Heart right ventricle (tissue), 16 donors: ENCODE measurements around the gene PPP1R3C. TPM values are rescaled to one million over a fixed set of nuclear protein-coding genes. Genes with fewer than 3 reads are reported as not detected.

Experiments used
- ATAC-seq, 8 donors: fragments of 200-7000 bp; cut with Tn5 transposase; one replicate each; pipeline ENCODE4 v1.9.1; 2020; ENCODE audit warnings: mild to moderate bottlenecking in 8 of 8, moderate library complexity in 8 of 8, moderate number of reproducible peaks in 1 of 8
- DNase-seq, 2 donors: peaks; one replicate each; pipeline ENCODE4 v3.0.0-alpha.2; 2020
- H3K27ac ChIP-seq, 10 donors: fragments of 200-600 bp; sonication (generic) in 2 of 10; one replicate each; pipeline versions ENCODE4 v1.5.0 to v1.8.0; 2020 to 2022; ENCODE audit warnings: mild to moderate bottlenecking in 3 of 10
- H3K27me3 ChIP-seq, 7 donors: fragments of 200-600 bp; one replicate each; pipeline ENCODE4 v1.8.0; 2021 to 2022; ENCODE audit warnings: mild to moderate bottlenecking in 2 of 7
- H3K36me3 ChIP-seq, 9 donors: fragments of 200-600 bp; sonication (generic) in 1 of 9; one replicate each; pipeline versions ENCODE4 v1.5.0 to v1.8.0; 2020 to 2022; ENCODE audit warnings: mild to moderate bottlenecking in 2 of 9
- H3K4me1 ChIP-seq, 9 donors: fragments of 200-600 bp; sonication (generic) in 1 of 9; one replicate each; pipeline versions ENCODE4 v1.5.0 to v1.8.0; 2020 to 2022; ENCODE audit warnings: mild to moderate bottlenecking in 4 of 9
- H3K4me3 ChIP-seq, 10 donors: fragments of 200-600 bp; sonication (generic) in 2 of 10; one replicate each; pipeline versions ENCODE4 v1.5.0 to v1.8.0; 2020 to 2022; ENCODE audit warnings: mild to moderate bottlenecking in 7 of 10, moderate library complexity in 2 of 10
- H3K9me3 ChIP-seq, 11 donors: fragments of 200-600 bp in 10 of 11; sonication (generic) in 2 of 11; one replicate each; pipeline versions ENCODE4 v1.5.0 to v1.8.0; 2013 to 2022; ENCODE audit warnings: mild to moderate bottlenecking in 2 of 11, control low read depth in 1 of 11, moderate library complexity in 1 of 11
- WGBS, 2 donors: extraction: QIAGEN DNeasy Blood & Tissue Kit; methylation state at CpG; one replicate each; pipeline ENCODE4 v1.1.7; 2013; ENCODE audit warnings: inconsistent platforms in 1 of 2; 5-methylcytosine and 5-hydroxymethylcytosine counted together
- intact Hi-C, 10 donors: fragments of 100-400 bp; cut with DNase I; formaldehyde crosslinking; loops; one replicate each; pipeline versions ENCODE4 v1.11.1 to v1.14.2; 2022
- polyA plus RNA-seq, 2 donors: library from polyadenylated mRNA; stranded (reverse); fragments of 200-250 nt; gene quantifications; one replicate each; pipeline ENCODE4 v1.2.3, GENCODE V29; 2013
- total RNA-seq, 10 donors: library from RNA; stranded (reverse); fragmentation: NEBNext Ultra II Directional in 3 of 10; extraction: Animal tissue kit (Norgen Biotek cat#: 25700) in 3 of 10; gene quantifications; one replicate each; pipeline versions ENCODE4 v1.2.1 to v1.2.4, GENCODE V29; 2021 to 2023
- TF ChIP-seq, protein P1 (sequence below), 9 donors: fragments of 200-600 bp; sonication (generic) in 2 of 9; IDR thresholded peaks; one replicate each; pipeline versions ENCODE4 v1.5.0 to v1.8.0; 2021 to 2022; ENCODE audit warnings: antibody characterized with exemption in 9 of 9, mild to moderate bottlenecking in 5 of 9, moderate library complexity in 1 of 9
- donor health status: Arrhythmogenic right ventricular cardiomyopathy.
- donor health status: ischemic (EF 13 %, LVEDD 7.1; RV severe dilation, severe dysfunction).
- donor health status: healthy with polysubstance abuse.
- donor health status: DM: no; HTN: yes; CAD: no.
- donor health status: DM: no; HTN: no; CAD: no.
- donor health status: ischemic (EF 25% LVEDD 6.9; RV normal size, moderate dysfunction).
- donor health status: ischemic (EF 25% LVEDD 5.7; RV mildly dilated, moderate dysfunction).
- donor health status: healthy.
- donor health status: DM: yes; HTN: yes; CAD: no.
- donor health status: Ischemic cardiomyopathy.
- donor health status: ischemic (EF 35%, LVEDD 5.7; RV mildly dilated, moderate dysfunction).
- donor health status: nonischemic (EF 11% LVEDD 7.7; RV severe dilation, severe dysfunction).
- donor health status: DM: yes; HTN: yes; CAD: no.
- donor health status: PGD.
- donor health status: ischemic (EF 29% LVEDD 5.4; RV normal size, mild dysfunction).
- donor health status: nonischemic (EF 23%, LVEDD 6.1; RV moderate dilation, normal function).

PPP1R3C gene
- total and polyA plus RNA-seq, 12 donors = 27.5 to 315 (median 169) TPM

DNA sequence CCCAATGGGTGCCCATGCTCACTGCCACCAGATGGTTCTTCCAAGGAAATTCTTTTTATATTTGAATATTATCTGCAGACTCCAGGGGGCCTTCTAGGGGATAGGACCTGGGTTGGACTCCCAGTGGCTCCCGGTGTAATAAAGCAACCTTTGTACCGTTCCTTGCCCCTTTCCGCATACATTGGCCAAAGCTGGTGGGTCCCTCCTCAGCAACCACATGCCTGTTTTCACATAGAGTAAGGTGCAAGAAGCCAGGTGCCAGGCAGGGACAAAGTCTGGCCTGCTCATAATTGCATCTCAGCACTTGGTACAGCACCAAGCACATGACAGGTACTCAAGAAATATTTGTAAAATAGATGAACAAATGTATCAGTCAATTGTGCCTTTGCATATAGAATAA is 46.4 kb upstream of the PPP1R3C start:
- no peak for DNase-seq
- WGBS, 2 donors = 94 to 100% methylated on average over 3 of the region's 3 CpGs
- no peak for ATAC-seq

DNA sequence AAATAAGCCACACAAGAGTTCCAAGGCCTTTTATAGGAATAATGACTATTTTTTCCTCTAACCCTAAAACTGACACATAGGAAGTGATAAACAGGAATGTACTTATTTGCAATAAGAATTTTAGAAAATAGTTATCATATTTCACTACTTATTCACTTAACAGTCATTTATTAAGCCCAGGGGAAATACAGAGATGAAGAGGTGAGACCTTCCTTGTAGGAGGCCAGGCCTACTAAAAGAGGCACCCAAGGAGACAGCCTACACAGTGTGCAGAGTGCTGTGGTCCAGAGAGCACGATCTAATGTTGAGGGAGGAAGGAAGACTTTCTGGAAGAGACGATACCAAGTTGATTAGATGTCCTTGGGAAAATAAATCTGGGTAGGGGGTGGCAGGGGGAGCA is 45.0 kb upstream of the PPP1R3C start:
- Histone ChIP-seq H3K4me3 (no peak overlapping the region), H3K9me3 (no peaks in the 10 kb centered on the region), H3K27me3 (no peaks in the 10 kb centered on the region), H3K4me1 (peaks cover 0 to 14% (median 0%) of the 10 kb centered on the region in 9 donors), H3K27ac (no peak overlapping the region), H3K36me3 (no peaks in the 10 kb centered on the region)
- intact Hi-C loops = no loop called here
- DNase-seq = no peak
- 72 to 76% methylated on average over 2 of the region's 2 CpGs for whole genome bisulfite sequencing, 2 donors
- no peak for ATAC-seq
- TF ChIP-seq, protein P1, sequence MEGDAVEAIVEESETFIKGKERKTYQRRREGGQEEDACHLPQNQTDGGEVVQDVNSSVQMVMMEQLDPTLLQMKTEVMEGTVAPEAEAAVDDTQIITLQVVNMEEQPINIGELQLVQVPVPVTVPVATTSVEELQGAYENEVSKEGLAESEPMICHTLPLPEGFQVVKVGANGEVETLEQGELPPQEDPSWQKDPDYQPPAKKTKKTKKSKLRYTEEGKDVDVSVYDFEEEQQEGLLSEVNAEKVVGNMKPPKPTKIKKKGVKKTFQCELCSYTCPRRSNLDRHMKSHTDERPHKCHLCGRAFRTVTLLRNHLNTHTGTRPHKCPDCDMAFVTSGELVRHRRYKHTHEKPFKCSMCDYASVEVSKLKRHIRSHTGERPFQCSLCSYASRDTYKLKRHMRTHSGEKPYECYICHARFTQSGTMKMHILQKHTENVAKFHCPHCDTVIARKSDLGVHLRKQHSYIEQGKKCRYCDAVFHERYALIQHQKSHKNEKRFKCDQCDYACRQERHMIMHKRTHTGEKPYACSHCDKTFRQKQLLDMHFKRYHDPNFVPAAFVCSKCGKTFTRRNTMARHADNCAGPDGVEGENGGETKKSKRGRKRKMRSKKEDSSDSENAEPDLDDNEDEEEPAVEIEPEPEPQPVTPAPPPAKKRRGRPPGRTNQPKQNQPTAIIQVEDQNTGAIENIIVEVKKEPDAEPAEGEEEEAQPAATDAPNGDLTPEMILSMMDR (IDR thresholded peaks at IDR 0.05) = no peak

More for the DNA sequence above, 46.4 kb upstream of the PPP1R3C start:
- H3K4me3 ChIP-seq = no peak overlapping the region
- intact Hi-C loops = no loop called here
- H3K36me3 ChIP-seq = no peaks in the 10 kb centered on the region
- no peak overlapping the region for H3K27ac ChIP-seq
- H3K27me3 ChIP-seq = no peaks in the 10 kb centered on the region
- TF ChIP-seq, protein P1 (IDR thresholded peaks at IDR 0.05) = no peak
- peaks cover 0 to 14% (median 0%) of the 10 kb centered on the region in 9 donors for H3K4me1 ChIP-seq
- H3K9me3 ChIP-seq = no peaks in the 10 kb centered on the region

DNA sequence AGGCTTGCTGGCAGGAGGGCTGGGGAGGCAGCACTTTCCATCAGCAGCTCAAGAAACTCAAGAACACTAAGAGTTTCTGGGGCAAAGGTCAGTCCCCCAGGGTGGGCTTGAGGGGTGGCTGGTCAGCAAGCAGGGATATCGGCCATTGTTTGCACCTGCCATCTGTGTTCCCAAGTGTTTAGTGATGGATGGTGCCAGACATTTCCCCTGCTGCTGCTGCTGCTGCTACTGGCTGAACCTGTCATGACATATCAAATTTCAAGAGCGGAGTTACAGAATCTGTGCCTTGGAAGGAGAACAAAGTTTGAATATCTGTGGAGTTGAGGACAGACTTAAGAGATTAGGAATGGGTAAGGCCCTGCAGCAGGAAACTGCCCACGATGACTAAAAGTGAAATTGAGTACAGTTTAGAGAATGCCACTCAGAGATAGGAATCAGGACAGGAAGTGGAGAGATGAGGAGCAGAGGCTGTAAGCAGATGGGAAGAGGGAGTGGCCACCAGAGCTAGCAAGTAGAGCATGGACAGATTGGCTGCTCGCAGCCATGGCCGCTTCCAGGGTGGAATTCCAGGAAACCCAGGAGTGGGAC is 39.2 kb upstream of the PPP1R3C start:
- H3K36me3 ChIP-seq = no peaks in the 10 kb centered on the region
- no peak for ATAC-seq
- no peak for DNase-seq
- WGBS, 2 donors = 31 to 34% methylated on average over 5 of the region's 5 CpGs
- H3K27me3 ChIP-seq = peaks cover 0 to 2% (median 0%) of the 10 kb centered on the region in 7 donors
- TF ChIP-seq, protein P1 (IDR thresholded peaks at IDR 0.05) = no peak
- no peaks in the 10 kb centered on the region for H3K9me3 ChIP-seq
- peaks cover 0 to 5% (median 0%) of the 10 kb centered on the region in 9 donors for H3K4me1 ChIP-seq
- H3K4me3 ChIP-seq = no peak overlapping the region
- intact Hi-C loops = no loop called here
- H3K27ac ChIP-seq = no peak overlapping the region

DNA sequence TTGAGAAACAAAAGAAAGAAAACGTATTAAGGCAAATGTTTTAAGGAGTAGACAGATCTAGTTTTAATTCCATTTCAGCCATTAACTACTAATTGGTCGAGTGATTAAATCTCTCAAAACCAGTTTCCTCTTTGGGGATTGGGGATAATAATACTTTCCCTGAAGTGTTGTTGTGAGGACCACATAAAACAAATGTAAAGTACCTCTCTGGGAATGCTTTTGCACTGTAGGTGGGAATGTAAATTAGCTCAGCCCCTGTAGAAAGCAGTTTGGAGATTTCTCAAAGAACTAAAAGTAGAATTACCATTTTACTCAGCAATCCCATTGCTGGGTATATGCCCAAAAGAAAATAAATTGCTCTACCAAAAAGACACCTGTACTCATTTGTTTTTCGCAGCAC is 36.0 kb upstream of the PPP1R3C start:
- ATAC-seq = no peak
- Histone ChIP-seq H3K9me3 (no peaks in the 10 kb centered on the region), H3K36me3 (no peaks in the 10 kb centered on the region), H3K4me3 (no peak overlapping the region), H3K27ac (no peak overlapping the region), H3K4me1 (peaks cover 0 to 5% (median 0%) of the 10 kb centered on the region in 9 donors), H3K27me3 (peaks cover 0 to 2% (median 0%) of the 10 kb centered on the region in 7 donors)
- WGBS, 2 donors = 67 to 75% methylated on average over 3 of the region's 3 CpGs
- no peak for DNase-seq
- TF ChIP-seq, protein P1 (IDR thresholded peaks at IDR 0.05) = no peak
- intact Hi-C loops = no loop called here
